Neural cell (in vitro differentiated cells): ENCODE data around the gene SDK1. TPM values are rescaled to one million over a fixed set of nuclear protein-coding genes. Genes with fewer than 3 reads are reported as not detected.

ENCODE experiments used
- H2AFZ ChIP-seq: fragments of 200-600, 300-800 bp; sonication (generic), shearing (Covaris generic); 2 replicates; pipeline ENCODE4 v1.6.0; 2014; ENCODE audit warnings: low read depth, mild to moderate bottlenecking, antibody characterized with exemption, low read length, moderate library complexity
- H3F3A ChIP-seq: fragments of 200-600 bp; shearing (Covaris generic); 2 replicates; pipeline ENCODE4 v1.6.1; 2016; ENCODE audit warnings: mild to moderate bottlenecking, moderate library complexity, mixed read lengths, antibody characterized with exemption, low read length; ENCODE audit not compliant: insufficient read depth, poor library complexity, severe bottlenecking
- H3K27ac ChIP-seq: fragments of 200-600, 300-800 bp; sonication (generic), shearing (Covaris generic); 2 replicates; pipeline ENCODE4 v1.5.1; 2014; ENCODE audit warnings: mild to moderate bottlenecking, low read length, moderate library complexity
- H3K27me3 ChIP-seq: fragments of 300-800, 200-600 bp; sonication (generic), shearing (Covaris generic); 2 replicates; pipeline ENCODE4 v1.6.0; 2014; ENCODE audit warnings: mild to moderate bottlenecking, low read depth, low read length, moderate library complexity; ENCODE audit not compliant: insufficient read depth
- H3K36me3 ChIP-seq: fragments of 300-800, 200-600 bp; sonication (generic), shearing (Covaris generic); 2 replicates; pipeline ENCODE4 v1.5.1; 2014; ENCODE audit warnings: mild to moderate bottlenecking, antibody characterized with exemption, low read length, moderate library complexity; ENCODE audit not compliant: insufficient read depth
- H3K4me2 ChIP-seq: fragments of 300-800, 200-600 bp; sonication (generic), shearing (Covaris generic); 2 replicates; pipeline ENCODE4 v1.6.0; 2014; ENCODE audit warnings: mild to moderate bottlenecking, low read length
- H3K4me3 ChIP-seq: fragments of 300-800, 200-600 bp; sonication (generic), shearing (Covaris generic); 2 replicates; pipeline ENCODE4 v1.5.1; 2014; ENCODE audit warnings: mild to moderate bottlenecking, low read length, moderate library complexity
- H3K79me2 ChIP-seq: fragments of 200-600 bp; shearing (Covaris generic); replicated peaks from 2 replicates; pipeline ENCODE4 v1.6.0; 2014; ENCODE audit warnings: mild to moderate bottlenecking, low read length, moderate library complexity; ENCODE audit not compliant: insufficient read depth
- H3K9ac ChIP-seq: fragments of 300-800, 200-600 bp; sonication (generic), shearing (Covaris generic); 2 replicates; pipeline ENCODE4 v1.6.1; 2016; ENCODE audit warnings: mild to moderate bottlenecking, low read length, mixed read lengths
- H3K9me2 ChIP-seq: fragments of 200-600 bp; shearing (Covaris generic); 2 replicates; pipeline ENCODE4 v1.6.1; 2016; ENCODE audit warnings: mild to moderate bottlenecking, low read length, mixed read lengths; ENCODE audit not compliant: insufficient read depth
- H3K9me3 ChIP-seq: fragments of 200-600, 300-800 bp; sonication (generic), shearing (Covaris generic); 2 replicates; pipeline ENCODE4 v1.6.1; 2016; ENCODE audit warnings: mild to moderate bottlenecking, mixed run types, low read length, moderate library complexity, mixed read lengths
- H4K20me1 ChIP-seq: fragments of 200-600 bp; shearing (Covaris generic); 2 replicates; pipeline ENCODE4 v1.6.1; 2016; ENCODE audit warnings: mild to moderate bottlenecking, mixed run types; ENCODE audit not compliant: insufficient read depth
- EP300 ChIP-seq: fragments of 450-650 bp; conservative IDR thresholded peaks from 2 replicates; pipeline ENCODE4 v1.6.1; 2014; ENCODE audit warnings: antibody characterized with exemption, mild to moderate bottlenecking, moderate library complexity; ENCODE audit not compliant: poor library complexity, severe bottlenecking
- EZH2 ChIP-seq: fragments of 200-600, 300-800 bp; shearing (Covaris generic), sonication (generic); IDR thresholded peaks from 2 replicates; pipeline ENCODE4 v1.6.1; 2014; ENCODE audit warnings: antibody characterized with exemption, low read length, borderline replicate concordance, mild to moderate bottlenecking; ENCODE audit not compliant: insufficient read depth, poor library complexity, severe bottlenecking
- MXI1 ChIP-seq: fragments of 450-650 bp; conservative IDR thresholded peaks from 2 replicates; pipeline ENCODE4 v1.6.1; 2014; ENCODE audit warnings: antibody characterized with exemption, mild to moderate bottlenecking; ENCODE audit not compliant: poor library complexity, severe bottlenecking
- POLR2AphosphoS5 ChIP-seq: IDR thresholded peaks from 2 replicates; pipeline ENCODE4 v1.6.1; 2012
- RAD21 ChIP-seq: fragments of 450-650 bp; conservative IDR thresholded peaks from 2 replicates; pipeline ENCODE4 v1.6.1; 2014; ENCODE audit warnings: antibody characterized with exemption, mild to moderate bottlenecking, moderate library complexity
- SMC3 ChIP-seq: fragments of 450-650 bp; conservative IDR thresholded peaks from 2 replicates; pipeline ENCODE4 v1.6.1; 2014; ENCODE audit warnings: antibody characterized with exemption, mild to moderate bottlenecking, moderate library complexity; ENCODE audit not compliant: poor library complexity
- TAF1 ChIP-seq: IDR thresholded peaks from 2 replicates; pipeline ENCODE4 v1.6.1; 2012; ENCODE audit warnings: low read depth
- polyA plus RNA-seq: library from polyadenylated mRNA; depleted of rRNA; stranded (reverse); fragments of >200 nt; gene quantifications from 2 replicates; pipeline ENCODE4 v1.2.3, GENCODE V29; 2014
- TF ChIP-seq, protein P1 (sequence below): fragments of 450-650 bp; IDR thresholded peaks from 2 replicates; pipeline ENCODE4 v1.5.1; 2014; ENCODE audit warnings: antibody characterized with exemption, mild to moderate bottlenecking, moderate library complexity; ENCODE audit not compliant: poor library complexity, severe bottlenecking
- TF ChIP-seq, protein P2 (sequence below): IDR thresholded peaks from 2 replicates; pipeline ENCODE4 v1.6.1; 2012; ENCODE audit warnings: borderline replicate concordance

The SDK1 gene
- polyA plus RNA-seq, 1 donor from 2014 or later = 2.7 TPM

DNA sequence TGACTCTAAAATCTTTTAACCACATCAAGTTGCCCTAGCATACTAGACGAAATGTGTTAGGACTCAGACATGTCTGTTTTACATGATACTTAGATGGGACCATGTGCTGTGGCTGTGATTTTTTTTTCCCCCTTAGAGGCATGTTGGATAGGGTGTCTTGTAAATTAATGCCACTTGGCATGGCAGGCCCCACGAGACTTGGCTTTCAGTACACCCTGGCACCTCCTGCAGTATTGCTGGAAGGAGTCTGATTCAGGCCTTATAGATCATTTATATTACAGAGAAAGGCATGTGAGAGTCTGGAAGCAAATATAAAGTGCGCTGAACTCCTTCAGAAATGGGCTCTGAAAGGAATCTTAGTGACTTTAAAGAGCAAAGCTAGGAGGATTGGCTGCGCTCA is 494.1 kb downstream of the SDK1 start:
- Histone ChIP-seq H3K9me3 (no peaks in the 10 kb centered on the region), H3K79me2 (no peaks in the 10 kb centered on the region), H2AFZ (no peak overlapping the region), H3K27me3 (no peaks in the 10 kb centered on the region), H3K4me3 (no peak overlapping the region), H3K9me2 (no peaks in the 10 kb centered on the region), H3K36me3 (no peaks in the 10 kb centered on the region), H3K4me2 (no peak overlapping the region), H4K20me1 (no peaks in the 10 kb centered on the region), H3F3A (no peaks in the 10 kb centered on the region), H3K9ac (no peak overlapping the region), H3K27ac (no peak overlapping the region)
- TF ChIP-seq, protein P1, sequence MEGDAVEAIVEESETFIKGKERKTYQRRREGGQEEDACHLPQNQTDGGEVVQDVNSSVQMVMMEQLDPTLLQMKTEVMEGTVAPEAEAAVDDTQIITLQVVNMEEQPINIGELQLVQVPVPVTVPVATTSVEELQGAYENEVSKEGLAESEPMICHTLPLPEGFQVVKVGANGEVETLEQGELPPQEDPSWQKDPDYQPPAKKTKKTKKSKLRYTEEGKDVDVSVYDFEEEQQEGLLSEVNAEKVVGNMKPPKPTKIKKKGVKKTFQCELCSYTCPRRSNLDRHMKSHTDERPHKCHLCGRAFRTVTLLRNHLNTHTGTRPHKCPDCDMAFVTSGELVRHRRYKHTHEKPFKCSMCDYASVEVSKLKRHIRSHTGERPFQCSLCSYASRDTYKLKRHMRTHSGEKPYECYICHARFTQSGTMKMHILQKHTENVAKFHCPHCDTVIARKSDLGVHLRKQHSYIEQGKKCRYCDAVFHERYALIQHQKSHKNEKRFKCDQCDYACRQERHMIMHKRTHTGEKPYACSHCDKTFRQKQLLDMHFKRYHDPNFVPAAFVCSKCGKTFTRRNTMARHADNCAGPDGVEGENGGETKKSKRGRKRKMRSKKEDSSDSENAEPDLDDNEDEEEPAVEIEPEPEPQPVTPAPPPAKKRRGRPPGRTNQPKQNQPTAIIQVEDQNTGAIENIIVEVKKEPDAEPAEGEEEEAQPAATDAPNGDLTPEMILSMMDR = no peak
- TF ChIP-seq POLR2AphosphoS5 = no peak

DNA sequence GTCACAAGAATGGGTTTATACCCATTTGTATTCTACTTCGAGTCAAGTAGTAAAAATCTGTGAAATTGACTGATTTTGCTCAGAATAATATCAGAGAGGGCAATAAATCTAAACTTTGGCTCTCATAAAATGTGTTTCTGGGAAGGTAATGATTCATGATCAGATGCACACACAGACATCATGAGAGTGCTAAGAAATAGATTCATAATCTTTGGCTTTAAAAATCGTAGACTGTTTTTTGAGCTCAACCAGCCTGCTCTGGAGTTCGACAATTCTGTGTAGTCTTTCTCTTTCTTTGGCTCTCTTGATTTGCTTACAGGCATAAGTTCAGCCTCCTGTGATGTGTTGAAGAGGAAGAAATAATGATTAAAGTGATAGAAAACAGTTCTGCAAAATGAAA is 494.7 kb downstream of the SDK1 start:
- no peak for TF ChIP-seq RAD21
- TF ChIP-seq TAF1 = no peak
- TF ChIP-seq POLR2AphosphoS5 = no peak
- no peak for TF ChIP-seq MXI1
- no peak for TF ChIP-seq EP300
- TF ChIP-seq, protein P1 = no peak
- no peak for TF ChIP-seq SMC3
- TF ChIP-seq EZH2 = no peak
- TF ChIP-seq, protein P2, sequence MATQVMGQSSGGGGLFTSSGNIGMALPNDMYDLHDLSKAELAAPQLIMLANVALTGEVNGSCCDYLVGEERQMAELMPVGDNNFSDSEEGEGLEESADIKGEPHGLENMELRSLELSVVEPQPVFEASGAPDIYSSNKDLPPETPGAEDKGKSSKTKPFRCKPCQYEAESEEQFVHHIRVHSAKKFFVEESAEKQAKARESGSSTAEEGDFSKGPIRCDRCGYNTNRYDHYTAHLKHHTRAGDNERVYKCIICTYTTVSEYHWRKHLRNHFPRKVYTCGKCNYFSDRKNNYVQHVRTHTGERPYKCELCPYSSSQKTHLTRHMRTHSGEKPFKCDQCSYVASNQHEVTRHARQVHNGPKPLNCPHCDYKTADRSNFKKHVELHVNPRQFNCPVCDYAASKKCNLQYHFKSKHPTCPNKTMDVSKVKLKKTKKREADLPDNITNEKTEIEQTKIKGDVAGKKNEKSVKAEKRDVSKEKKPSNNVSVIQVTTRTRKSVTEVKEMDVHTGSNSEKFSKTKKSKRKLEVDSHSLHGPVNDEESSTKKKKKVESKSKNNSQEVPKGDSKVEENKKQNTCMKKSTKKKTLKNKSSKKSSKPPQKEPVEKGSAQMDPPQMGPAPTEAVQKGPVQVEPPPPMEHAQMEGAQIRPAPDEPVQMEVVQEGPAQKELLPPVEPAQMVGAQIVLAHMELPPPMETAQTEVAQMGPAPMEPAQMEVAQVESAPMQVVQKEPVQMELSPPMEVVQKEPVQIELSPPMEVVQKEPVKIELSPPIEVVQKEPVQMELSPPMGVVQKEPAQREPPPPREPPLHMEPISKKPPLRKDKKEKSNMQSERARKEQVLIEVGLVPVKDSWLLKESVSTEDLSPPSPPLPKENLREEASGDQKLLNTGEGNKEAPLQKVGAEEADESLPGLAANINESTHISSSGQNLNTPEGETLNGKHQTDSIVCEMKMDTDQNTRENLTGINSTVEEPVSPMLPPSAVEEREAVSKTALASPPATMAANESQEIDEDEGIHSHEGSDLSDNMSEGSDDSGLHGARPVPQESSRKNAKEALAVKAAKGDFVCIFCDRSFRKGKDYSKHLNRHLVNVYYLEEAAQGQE = no peak

More for the DNA sequence above, 494.7 kb downstream of the SDK1 start:
- no peaks in the 10 kb centered on the region for H3F3A ChIP-seq
- H3K27me3 ChIP-seq = no peaks in the 10 kb centered on the region
- no peaks in the 10 kb centered on the region for H3K9me2 ChIP-seq
- H3K36me3 ChIP-seq = no peaks in the 10 kb centered on the region
- H3K4me2 ChIP-seq = no peak overlapping the region
- no peak overlapping the region for H3K27ac ChIP-seq
- H4K20me1 ChIP-seq = no peaks in the 10 kb centered on the region
- H3K9ac ChIP-seq = no peak overlapping the region
- H3K4me3 ChIP-seq = no peak overlapping the region
- H3K79me2 ChIP-seq = no peaks in the 10 kb centered on the region
- no peak overlapping the region for H2AFZ ChIP-seq
- no peaks in the 10 kb centered on the region for H3K9me3 ChIP-seq
